Activated CD8-positive, alpha-beta memory T cell treated with anti-CD3 and anti-CD28 coated beads, Interleukin-2, amount 50 U/mL, for 1 hour (primary cell): Measurements from ENCODE around the gene MGARP.

ENCODE experiments used
- DNase-seq: peaks from one replicate; pipeline ENCODE4 v3.0.0-alpha.2; 2020; ENCODE audit errors: extremely low read depth

Gene MGARP

DNA sequence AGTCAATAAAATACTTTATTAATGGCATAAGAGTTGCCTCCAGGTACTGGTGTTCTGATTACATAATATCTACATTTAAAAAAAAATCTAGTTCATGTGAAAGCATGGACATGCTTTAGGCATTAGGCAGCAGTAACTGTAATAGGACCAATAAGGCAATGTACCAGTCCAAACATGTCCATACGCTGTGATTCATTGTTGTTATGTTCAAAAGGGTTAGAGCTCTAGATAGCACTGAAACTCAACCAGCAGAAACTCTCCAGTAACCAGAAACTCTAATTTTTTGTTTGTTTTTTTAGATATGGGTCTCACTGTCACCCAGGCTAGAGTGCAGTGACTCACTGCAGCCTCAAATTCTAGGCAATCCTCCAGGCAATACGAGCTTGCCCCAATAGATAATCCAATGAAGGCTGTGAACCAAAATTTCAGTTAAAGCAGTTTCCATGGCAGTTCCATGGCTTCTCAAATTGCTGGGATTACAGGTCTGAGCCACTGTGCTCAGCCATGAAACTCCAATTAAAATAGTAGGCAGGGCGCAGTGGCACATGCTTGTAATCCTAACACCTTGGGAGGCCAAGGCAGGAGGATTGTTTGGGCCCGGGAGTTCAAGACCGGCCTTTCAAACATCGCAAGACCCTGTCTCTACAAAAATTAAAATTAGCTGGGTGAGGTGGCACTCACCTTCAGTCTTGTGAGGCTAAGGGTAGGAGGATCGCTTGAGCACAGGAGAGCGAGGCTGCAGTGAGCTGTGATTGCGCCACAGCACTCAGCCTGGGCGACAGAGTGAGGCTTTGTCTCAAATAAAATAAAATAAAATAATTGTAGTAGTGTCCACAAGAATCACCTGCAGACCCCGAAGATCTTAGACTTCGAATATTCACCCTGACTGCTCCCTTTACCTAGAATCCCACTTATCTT, 36.3 kb downstream of the MGARP start:
- DNase-seq: no peak

DNA sequence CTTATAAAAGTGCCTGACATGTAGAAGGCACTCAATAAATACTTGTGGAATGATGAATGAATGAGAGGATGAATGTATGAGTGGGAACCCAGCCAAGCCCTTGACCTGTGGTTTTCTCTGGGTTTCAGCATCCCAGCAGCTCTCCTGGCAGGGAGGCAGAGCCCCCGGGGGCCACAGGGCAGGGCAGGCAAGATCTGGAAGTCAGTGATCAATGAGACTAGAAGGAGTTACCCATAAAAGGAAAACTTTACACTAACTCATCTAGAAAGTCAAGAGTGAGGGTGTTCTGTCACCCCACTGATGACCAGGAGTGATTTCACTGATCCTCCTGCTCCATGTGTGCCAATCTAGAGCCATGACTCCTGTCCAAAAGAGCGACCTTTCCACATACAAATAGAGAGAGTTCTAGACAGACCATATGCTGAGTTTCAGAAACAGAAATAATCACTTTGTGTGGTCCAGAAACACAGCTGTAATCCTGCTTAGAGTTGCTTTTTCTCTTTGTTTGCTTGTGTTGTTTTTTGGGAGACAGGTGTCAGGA, 37.4 kb downstream of the MGARP start:
- DNase-seq: no peak

DNA sequence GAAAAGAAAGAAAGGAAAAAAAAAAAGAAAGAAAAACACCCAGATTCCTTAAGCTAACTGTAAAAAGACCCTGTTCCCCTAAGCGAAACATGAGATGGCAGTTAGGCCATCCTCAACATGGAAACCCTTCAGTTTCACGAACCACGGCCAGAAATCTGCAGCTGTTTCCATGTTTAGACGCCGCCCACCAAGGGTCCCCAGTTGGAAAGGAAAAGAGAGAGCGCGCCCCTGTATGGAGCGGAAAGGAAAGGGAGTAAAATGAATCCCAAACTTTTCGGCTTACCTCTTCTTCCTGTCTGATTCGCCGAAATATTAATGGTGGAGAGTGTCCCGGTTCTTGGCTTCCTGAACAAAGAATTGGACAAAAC, 38.3 kb downstream of the MGARP start:
- no peak for DNase-seq

DNA sequence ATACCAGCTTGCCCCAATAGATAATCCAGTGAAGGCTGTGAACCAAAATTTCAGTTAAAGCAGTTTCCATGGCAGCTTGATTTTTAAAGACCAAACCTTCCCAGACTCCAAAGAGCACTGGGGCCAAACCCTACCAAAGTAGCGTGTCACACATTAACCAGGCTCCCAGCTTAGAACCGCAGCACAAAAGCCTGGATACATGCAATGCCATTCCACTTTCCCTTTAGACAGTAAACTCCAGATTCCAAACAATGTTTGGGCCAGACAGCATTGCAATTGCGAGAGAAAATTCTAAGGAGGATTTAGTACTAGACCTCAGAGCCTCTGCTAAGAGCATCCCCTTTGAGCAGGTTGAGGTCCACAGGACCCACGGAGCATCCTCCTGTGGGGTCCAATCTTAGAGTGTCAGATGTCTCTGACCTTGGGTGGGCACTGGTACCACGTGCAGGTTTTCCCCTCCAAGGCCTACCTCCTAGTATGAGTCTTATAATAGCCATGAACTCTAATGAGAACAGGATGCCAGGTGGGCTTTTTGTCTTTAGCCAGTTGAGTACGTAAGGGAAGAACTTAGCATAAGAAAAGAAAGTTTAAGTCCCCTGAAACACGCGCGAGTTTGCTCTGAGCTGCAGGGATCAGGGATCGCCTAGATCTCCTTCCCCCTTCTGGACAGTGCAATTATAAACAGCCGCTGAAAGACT, 38.8 kb downstream of the MGARP start:
- no peak for DNase-seq

DNA sequence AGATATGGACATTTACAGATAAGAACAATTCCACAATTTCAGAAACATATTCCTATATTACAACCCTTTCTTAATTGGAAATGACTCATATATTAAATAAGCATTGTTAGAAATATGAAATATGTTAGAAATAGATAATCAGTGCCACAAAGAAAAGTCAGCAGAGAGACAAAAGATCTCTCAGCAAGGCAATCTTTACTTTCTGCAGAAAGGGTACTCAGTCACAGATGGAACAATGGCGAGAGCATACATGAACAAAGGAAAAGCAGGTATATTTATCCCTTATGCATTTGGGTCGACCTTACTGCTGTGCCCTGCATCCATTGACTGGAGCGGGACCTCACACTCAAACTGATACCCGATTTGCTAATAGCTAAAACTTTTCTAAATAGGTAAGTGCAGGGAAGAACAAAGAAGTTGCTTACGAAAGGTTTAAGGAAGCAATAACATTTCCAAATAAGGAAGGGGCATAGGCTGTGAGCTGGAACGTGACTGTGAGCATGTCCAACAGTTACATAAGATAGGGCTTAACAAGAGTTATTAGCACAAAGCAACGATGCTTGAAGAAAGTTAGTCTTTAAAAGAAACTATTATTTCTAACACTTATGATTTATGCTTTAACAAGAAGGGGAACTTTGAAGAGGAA, 40.8 kb downstream of the MGARP start:
- DNase-seq: no peak

GRCh38 chr4:139234253-139234652, 45.8 kb downstream of the MGARP start:
- DNase-seq: no peak

DNA sequence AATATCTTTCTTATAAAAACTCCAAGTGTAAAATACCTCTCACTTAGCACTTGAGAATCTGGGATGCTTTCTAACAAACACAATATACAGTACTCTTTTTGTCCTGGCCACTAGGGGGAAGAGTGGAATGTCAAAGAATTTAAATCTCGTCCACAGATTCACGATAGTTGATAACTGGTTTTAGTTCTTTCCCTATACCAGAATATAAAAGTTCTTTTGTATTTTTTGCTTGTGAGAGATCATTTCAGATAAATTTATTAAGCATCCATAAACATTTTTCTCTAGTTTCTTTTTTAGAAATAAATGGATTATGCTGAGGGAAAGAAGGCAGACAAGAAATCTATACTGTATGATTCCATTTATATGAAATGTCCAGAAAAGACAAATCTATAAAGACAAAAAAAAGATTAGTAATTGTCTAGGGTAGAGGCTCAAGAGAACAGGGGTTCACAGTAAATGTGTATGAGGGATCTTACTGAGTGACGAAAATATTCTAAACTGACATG, 50.4 kb downstream of the MGARP start:
- no peak for DNase-seq

DNA sequence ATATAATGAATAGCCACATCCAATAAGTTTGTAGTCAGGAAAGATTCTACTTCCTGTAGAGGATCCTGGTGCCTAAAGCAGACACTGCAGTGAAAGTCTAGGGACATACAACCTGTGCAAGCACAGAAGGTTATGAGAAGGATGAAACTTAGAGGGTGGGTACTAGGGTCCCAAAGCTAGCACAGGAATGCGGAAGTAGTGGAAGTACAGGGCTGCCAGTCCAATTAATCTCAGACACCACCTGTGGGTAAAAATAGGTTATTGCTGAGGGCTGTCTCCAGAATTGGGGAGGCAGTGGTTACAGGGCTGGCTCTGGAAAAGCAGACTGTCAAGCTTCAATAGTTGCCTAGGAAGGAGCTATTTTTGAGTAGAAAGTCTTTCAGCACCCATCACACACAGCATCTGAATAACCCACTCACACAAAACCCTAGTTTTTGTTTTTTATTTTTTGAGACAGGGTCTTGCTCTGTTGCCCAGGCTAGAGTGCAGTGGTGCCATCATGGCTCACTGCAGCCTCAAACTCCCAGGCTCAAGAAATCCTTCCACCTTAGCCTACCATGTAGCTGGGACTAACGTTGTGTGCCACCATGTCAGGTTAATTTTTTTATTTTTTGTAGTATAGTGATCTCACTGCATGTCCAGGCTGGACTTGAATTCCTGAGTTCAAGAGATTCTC, 52.2 kb downstream of the MGARP start:
- DNase-seq: no peak

DNA sequence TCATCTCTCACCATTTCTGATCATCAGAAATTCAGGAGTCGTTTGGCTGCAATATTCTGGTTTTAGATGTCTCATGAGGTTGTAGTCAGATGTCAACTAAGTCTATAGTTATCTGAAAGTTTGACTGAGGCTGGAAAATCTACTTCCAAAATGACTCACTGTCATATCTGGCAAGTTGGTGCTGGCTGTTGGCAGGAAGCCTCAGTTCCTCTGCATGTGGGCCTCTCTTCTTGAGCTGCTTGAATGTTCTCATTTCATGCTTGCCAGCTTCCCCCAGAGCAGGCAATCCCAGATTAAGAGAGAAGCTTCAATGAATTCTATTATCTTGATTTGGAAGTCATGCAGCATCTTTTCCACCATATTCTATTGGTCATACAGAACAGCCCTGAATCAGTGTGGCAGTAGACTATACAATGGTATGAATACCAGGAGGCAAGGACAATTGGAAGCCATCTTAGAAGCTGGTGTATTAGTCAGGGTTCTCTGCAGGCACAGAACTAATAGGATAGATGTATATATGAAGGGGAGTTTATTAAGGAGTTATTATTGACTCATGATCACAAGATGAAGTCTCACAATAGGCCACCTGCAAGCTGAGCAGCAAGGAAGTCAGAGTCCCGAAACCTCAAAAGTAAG, 56.2 kb downstream of the MGARP start:
- DNase-seq: no peak

GRCh38 chr4:139222215-139222614, 57.8 kb downstream of the MGARP start:
- DNase-seq: no peak

GRCh38 chr4:139221687-139222086, 58.3 kb downstream of the MGARP start:
- no peak for DNase-seq

- no peak for DNase-seq
These were observed 60.5 kb downstream of the MGARP start for GRCh38 chr4:139219450-139220055.
